ENCODE results near the gene COPS7A.

The COPS7A gene

GRCh38 chr12:6767353-6768319 lies 43.8 kb downstream of the COPS7A start (continued):
- TF ChIP-seq INSM2 (tag by site-specific recombination; IDR thresholded peaks at IDR 0.05) (no peak), KLF10 (tag by site-specific recombination; IDR thresholded peaks at IDR 0.05) (no peak; the same call in 1 of the 2 replicates), ZNF645 (tag by site-specific recombination; IDR thresholded peaks at IDR 0.05) (no peak), ZNF404 (tag by site-specific recombination; IDR thresholded peaks at IDR 0.05) (no peak), ZNF776 (tag by site-specific recombination; IDR thresholded peaks at IDR 0.05; ENCODE audit: borderline replicate concordance) (no peak), ZNF76 (tag by site-specific recombination; IDR thresholded peaks at IDR 0.05; ENCODE audit: borderline replicate concordance, low read depth) (no peak; the same call in 1 of the 2 replicates), ZBTB7A (tag by site-specific recombination; IDR thresholded peaks at IDR 0.05; ENCODE audit: low read depth) (0 out of 2 replicates have a peak, but pooled peaks have one; percentile 32), ZBTB8A (tag by site-specific recombination; IDR thresholded peaks at IDR 0.05) (peak; percentile 95), ZNF280C (tag by site-specific recombination; IDR thresholded peaks at IDR 0.05) (no peak), ZNF18 (tag by site-specific recombination; IDR thresholded peaks at IDR 0.05) (no peak), REST (tag by site-specific recombination; IDR thresholded peaks at IDR 0.05) (no peak), REPIN1 (tag by site-specific recombination; IDR thresholded peaks at IDR 0.05; ENCODE audit: low read depth) (0 out of 2 replicates have a peak, but pooled peaks have one; percentile 53), EGR2 (tag by site-specific recombination; IDR thresholded peaks at IDR 0.05; ENCODE audit: low read depth) (peak; percentile 84), ZNF530 (tag by site-specific recombination; IDR thresholded peaks at IDR 0.05; ENCODE audit: low read depth) (no peak), ZNF585B (tag by site-specific recombination; IDR thresholded peaks at IDR 0.05) (no peak), MZF1 (tag by site-specific recombination; IDR thresholded peaks at IDR 0.05; ENCODE audit: borderline replicate concordance) (no peak), ZNF391 (tag by site-specific recombination; IDR thresholded peaks at IDR 0.05; ENCODE audit: borderline replicate concordance, low read depth) (no peak), ZNF529 (tag by site-specific recombination; IDR thresholded peaks at IDR 0.05; ENCODE audit: insufficient replicate concordance) (no peak), ZNF544 (tag by site-specific recombination; IDR thresholded peaks at IDR 0.05) (no peak), ZNF426 (tag by site-specific recombination; IDR thresholded peaks at IDR 0.05) (no peak), ZNF398 (tag by site-specific recombination; IDR thresholded peaks at IDR 0.05) (no peak), ZNF777 (tag by site-specific recombination; IDR thresholded peaks at IDR 0.05; ENCODE audit: borderline replicate concordance) (no peak), ZBTB6 (tag by site-specific recombination; IDR thresholded peaks at IDR 0.05) (peak; percentile 90), ZNF394 (tag by site-specific recombination; IDR thresholded peaks at IDR 0.05; ENCODE audit: borderline replicate concordance) (peak; percentile 41; the same call in 1 of the 2 replicates)
